GM12801 (cell line): ENCODE measurements around the gene CRP.

Experiments used
- TF ChIP-seq, protein P1 (sequence below): IDR thresholded peaks from one replicate; pipeline ENCODE4 v1.5.1; 2011; ENCODE audit warnings: control low read depth; ENCODE audit not compliant: insufficient read length; ENCODE audit errors: extremely low read depth

Gene CRP

GRCh38 chr1:159699653-159700052, 14.7 kb downstream of the CRP start:
- TF ChIP-seq, protein P1, sequence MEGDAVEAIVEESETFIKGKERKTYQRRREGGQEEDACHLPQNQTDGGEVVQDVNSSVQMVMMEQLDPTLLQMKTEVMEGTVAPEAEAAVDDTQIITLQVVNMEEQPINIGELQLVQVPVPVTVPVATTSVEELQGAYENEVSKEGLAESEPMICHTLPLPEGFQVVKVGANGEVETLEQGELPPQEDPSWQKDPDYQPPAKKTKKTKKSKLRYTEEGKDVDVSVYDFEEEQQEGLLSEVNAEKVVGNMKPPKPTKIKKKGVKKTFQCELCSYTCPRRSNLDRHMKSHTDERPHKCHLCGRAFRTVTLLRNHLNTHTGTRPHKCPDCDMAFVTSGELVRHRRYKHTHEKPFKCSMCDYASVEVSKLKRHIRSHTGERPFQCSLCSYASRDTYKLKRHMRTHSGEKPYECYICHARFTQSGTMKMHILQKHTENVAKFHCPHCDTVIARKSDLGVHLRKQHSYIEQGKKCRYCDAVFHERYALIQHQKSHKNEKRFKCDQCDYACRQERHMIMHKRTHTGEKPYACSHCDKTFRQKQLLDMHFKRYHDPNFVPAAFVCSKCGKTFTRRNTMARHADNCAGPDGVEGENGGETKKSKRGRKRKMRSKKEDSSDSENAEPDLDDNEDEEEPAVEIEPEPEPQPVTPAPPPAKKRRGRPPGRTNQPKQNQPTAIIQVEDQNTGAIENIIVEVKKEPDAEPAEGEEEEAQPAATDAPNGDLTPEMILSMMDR, result no peak

DNA sequence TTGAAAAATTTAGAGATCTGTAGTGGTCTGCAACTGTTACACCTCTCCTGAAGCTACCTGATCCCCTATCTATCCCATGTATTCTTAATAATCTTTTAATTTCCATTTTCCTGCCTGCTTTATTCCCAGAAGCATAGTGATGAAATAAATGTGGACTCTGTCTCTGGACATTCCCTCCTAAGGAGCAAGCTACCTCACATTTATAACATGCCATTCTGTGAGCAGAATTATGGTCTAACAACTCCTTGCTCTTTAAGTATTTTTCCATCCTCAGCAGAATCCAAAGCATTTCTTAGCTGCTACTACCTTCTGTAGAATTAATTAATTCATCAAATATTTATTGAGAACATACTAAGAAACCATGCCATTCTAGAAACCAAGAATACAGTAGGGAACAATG, 15.1 kb downstream of the CRP start:
- TF ChIP-seq, protein P1, result no peak

GRCh38 chr1:159687511-159687910, 26.9 kb downstream of the CRP start:
- TF ChIP-seq, protein P1, result no peak

DNA sequence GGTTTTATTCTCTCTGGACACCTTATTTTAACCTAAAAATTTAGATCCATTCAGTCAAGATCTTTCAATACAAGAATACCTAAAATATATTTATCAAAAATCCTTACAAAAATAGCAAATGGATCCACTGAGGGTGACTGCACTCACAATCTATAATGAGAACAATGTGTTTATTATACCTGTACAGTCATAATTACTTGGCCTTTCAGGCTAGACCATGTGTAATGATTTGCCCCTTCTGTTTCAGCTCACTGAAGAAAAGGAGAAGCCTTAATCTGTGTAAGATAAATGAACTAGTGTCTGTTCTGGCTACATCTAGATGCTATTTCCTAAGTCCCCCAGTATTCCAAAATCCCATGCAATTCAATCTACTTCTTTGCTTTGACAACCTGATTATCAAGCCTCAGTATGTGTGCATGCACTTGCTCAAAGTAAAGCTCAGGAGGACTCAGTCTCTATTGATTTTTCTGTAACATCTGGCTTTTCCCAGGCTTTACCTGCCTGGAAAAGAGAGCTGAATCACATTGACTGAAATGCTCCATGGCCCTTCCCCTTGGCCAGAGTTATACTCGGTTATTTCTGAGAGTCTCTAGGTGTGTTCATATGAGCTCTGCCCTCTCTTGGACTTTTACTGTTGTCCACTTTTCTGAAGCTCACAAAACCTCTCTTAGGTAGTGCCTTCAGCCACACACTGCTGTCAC, 27.6 kb downstream of the CRP start:
- TF ChIP-seq, protein P1, result no peak

DNA sequence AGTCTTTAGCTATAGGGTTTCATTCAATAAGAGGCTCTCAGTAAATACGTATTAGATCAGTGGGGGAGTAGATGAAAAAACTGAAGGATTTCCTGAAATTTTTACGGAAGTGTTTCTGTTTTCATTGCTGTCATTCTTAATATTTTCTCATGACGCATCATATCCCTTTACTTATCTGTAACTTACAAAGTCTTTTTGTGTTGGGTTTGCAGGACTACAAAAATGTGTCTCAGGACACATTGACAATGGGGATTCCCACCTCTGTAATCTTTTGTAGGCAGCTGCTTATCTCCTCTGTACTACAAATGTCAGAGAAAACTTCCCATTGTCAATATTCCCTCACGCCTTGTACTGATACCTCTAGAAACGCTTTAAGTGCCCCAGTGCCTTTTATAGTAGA, 35.5 kb downstream of the CRP start:
- TF ChIP-seq, protein P1, result no peak

- TF ChIP-seq, protein P1, result no peak
These were observed 39.3 kb downstream of the CRP start for GRCh38 chr1:159675046-159675445.

DNA sequence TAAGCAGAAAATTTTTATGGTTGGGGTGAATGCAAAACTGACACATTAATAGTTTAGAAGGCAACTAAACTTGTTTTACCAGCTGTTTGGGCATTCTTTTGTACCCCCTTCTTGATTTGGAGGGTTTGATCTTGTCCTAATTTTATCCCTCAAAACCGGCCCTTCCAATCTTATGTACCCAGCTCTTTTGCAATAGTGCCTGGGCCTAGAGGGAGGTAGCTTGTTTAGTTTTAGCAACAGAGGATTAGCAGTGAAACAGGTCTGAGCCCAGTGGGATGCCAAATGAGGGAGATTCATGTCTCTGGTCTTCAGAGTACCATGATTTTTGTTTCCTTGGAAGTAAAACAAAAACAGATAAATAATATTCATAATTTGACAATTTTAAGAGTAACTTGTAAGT, 45.1 kb downstream of the CRP start:
- TF ChIP-seq, protein P1, result no peak

- TF ChIP-seq, protein P1, result no peak
These were observed 45.6 kb downstream of the CRP start for GRCh38 chr1:159668739-159669138.
